ENCODE data around the gene FSCN2.

Gene FSCN2

GRCh38 chr17:81500047-81500446 is 28.1 kb upstream of the FSCN2 start:
- Mint-ChIP-seq H3K9me3 (no peaks in the 10 kb centered on the region), H3K27me3 (peaks cover 6% of the 10 kb centered on the region), H3K4me1 (ENCODE audit: low read depth) (no peaks in the 10 kb centered on the region), H3K27ac (no peak overlapping the region), H3K36me3 (ENCODE audit: low read depth) (no peaks in the 10 kb centered on the region), H3K4me3 (no peak overlapping the region)
- DNase-seq, result no peak

- Mint-ChIP-seq H3K27me3 (peaks cover 6% of the 10 kb centered on the region), H3K9me3 (no peaks in the 10 kb centered on the region), H3K4me3 (no peak overlapping the region), H3K4me1 (ENCODE audit: low read depth) (no peaks in the 10 kb centered on the region), H3K27ac (no peak overlapping the region), H3K36me3 (ENCODE audit: low read depth) (no peaks in the 10 kb centered on the region)
- DNase-seq, result no peak
These were observed 25.6 kb upstream of the FSCN2 start for GRCh38 chr17:81502471-81503017.

GRCh38 chr17:81503619-81504018 is 24.6 kb upstream of the FSCN2 start:
- DNase-seq, result no peak
- no peak overlapping the region for H3K4me3 Mint-ChIP-seq

GRCh38 chr17:81508639-81509206 is 19.5 kb upstream of the FSCN2 start:
- Mint-ChIP-seq H3K4me3 (peak overlapping the region; percentile 94), H3K36me3 (ENCODE audit: low read depth) (peaks cover 49% of the 10 kb centered on the region), H3K9me3 (no peaks in the 10 kb centered on the region), H3K27ac (peak overlapping the region; percentile 94), H3K27me3 (no peaks in the 10 kb centered on the region), H3K4me1 (ENCODE audit: low read depth) (peaks cover 18% of the 10 kb centered on the region)
- no peak for DNase-seq

More at GRCh38 chr17:81503619-81504018, 24.6 kb upstream of the FSCN2 start:
- H3K36me3 Mint-ChIP-seq (ENCODE audit: low read depth), result peaks cover 9% of the 10 kb centered on the region
- H3K27ac Mint-ChIP-seq, result no peak overlapping the region
- no peaks in the 10 kb centered on the region for H3K9me3 Mint-ChIP-seq
- no peaks in the 10 kb centered on the region for H3K27me3 Mint-ChIP-seq
- peaks cover 4% of the 10 kb centered on the region for H3K4me1 Mint-ChIP-seq (ENCODE audit: low read depth)

- peak overlapping the region; percentile 94 for H3K27ac Mint-ChIP-seq
- H3K27me3 Mint-ChIP-seq, result no peaks in the 10 kb centered on the region
- peak overlapping the region; percentile 94 for H3K4me3 Mint-ChIP-seq
- H3K9me3 Mint-ChIP-seq, result no peaks in the 10 kb centered on the region
- DNase-seq, result peak; percentile 51
- H3K4me1 Mint-ChIP-seq (ENCODE audit: low read depth), result peaks cover 18% of the 10 kb centered on the region
- H3K36me3 Mint-ChIP-seq (ENCODE audit: low read depth), result peaks cover 50% of the 10 kb centered on the region
These were observed 18.8 kb upstream of the FSCN2 start for GRCh38 chr17:81509207-81509971.

GRCh38 chr17:81509972-81510784 is 18.0 kb upstream of the FSCN2 start:
- H3K27ac Mint-ChIP-seq, result peak overlapping the region; percentile 94
- peaks cover 18% of the 10 kb centered on the region for H3K4me1 Mint-ChIP-seq (ENCODE audit: low read depth)
- peaks cover 51% of the 10 kb centered on the region for H3K36me3 Mint-ChIP-seq (ENCODE audit: low read depth)
- H3K4me3 Mint-ChIP-seq, result peak overlapping the region; percentile 94
- no peaks in the 10 kb centered on the region for H3K9me3 Mint-ChIP-seq
- no peaks in the 10 kb centered on the region for H3K27me3 Mint-ChIP-seq
- DNase-seq, result no peak

- H3K9me3 Mint-ChIP-seq, result no peaks in the 10 kb centered on the region
- H3K27ac Mint-ChIP-seq, result peak overlapping the region; percentile 94
- H3K27me3 Mint-ChIP-seq, result no peaks in the 10 kb centered on the region
- H3K4me1 Mint-ChIP-seq (ENCODE audit: low read depth), result peaks cover 22% of the 10 kb centered on the region
- DNase-seq, result peak; percentile 63
- H3K36me3 Mint-ChIP-seq (ENCODE audit: low read depth), result peaks cover 56% of the 10 kb centered on the region
- H3K4me3 Mint-ChIP-seq, result peak overlapping the region; percentile 94
These were observed 17.2 kb upstream of the FSCN2 start for GRCh38 chr17:81510785-81511553.

GRCh38 chr17:81511554-81511803 is 16.7 kb upstream of the FSCN2 start:
- no peak for DNase-seq

GRCh38 chr17:81511804-81512561 is 16.2 kb upstream of the FSCN2 start:
- peak; percentile 69 for DNase-seq
- Mint-ChIP-seq H3K4me3 (peak overlapping the region; percentile 94), H3K27me3 (no peaks in the 10 kb centered on the region), H3K4me1 (ENCODE audit: low read depth) (peaks cover 31% of the 10 kb centered on the region), H3K9me3 (no peaks in the 10 kb centered on the region), H3K36me3 (ENCODE audit: low read depth) (peaks cover 63% of the 10 kb centered on the region), H3K27ac (peak overlapping the region; percentile 94)

More at GRCh38 chr17:81511554-81511803, 16.7 kb upstream of the FSCN2 start:
- no peaks in the 10 kb centered on the region for H3K27me3 Mint-ChIP-seq
- H3K4me3 Mint-ChIP-seq, result peak overlapping the region; percentile 94
- H3K4me1 Mint-ChIP-seq (ENCODE audit: low read depth), result peaks cover 27% of the 10 kb centered on the region
- H3K9me3 Mint-ChIP-seq, result no peaks in the 10 kb centered on the region
- H3K36me3 Mint-ChIP-seq (ENCODE audit: low read depth), result peaks cover 60% of the 10 kb centered on the region
- peak overlapping the region; percentile 94 for H3K27ac Mint-ChIP-seq

GRCh38 chr17:81512562-81513371 is 15.4 kb upstream of the FSCN2 start, which contains the start of gene ACTG1:
Gene ACTG1, minus strand, starts transcription at chr17:81512799. Its CDS starts 445 bp downstream, at chr17:81512354.
- peak within 1 kb of the TSS; percentile 95 for H3K27ac Mint-ChIP-seq
- peak; percentile 95 for DNase-seq
- peaks cover 29% of the 10 kb centered on the region for H3K4me1 Mint-ChIP-seq (ENCODE audit: low read depth)
- H3K4me3 Mint-ChIP-seq, result peak within 1 kb of the TSS; percentile 94
- no peaks in the 10 kb centered on the region for H3K27me3 Mint-ChIP-seq
- H3K9me3 Mint-ChIP-seq, result no peaks in the 10 kb centered on the region
- peaks cover 61% of the 10 kb centered on the region for H3K36me3 Mint-ChIP-seq (ENCODE audit: low read depth)

GRCh38 chr17:81513372-81513752 is 14.8 kb upstream of the FSCN2 start:
- Mint-ChIP-seq H3K4me1 (ENCODE audit: low read depth) (peaks cover 34% of the 10 kb centered on the region), H3K27ac (peak overlapping the region; percentile 95), H3K36me3 (ENCODE audit: low read depth) (peaks cover 56% of the 10 kb centered on the region), H3K9me3 (no peaks in the 10 kb centered on the region), H3K4me3 (peak overlapping the region; percentile 90), H3K27me3 (no peaks in the 10 kb centered on the region)
- no peak for DNase-seq

- H3K4me1 Mint-ChIP-seq (ENCODE audit: low read depth), result peaks cover 33% of the 10 kb centered on the region
- no peaks in the 10 kb centered on the region for H3K9me3 Mint-ChIP-seq
- H3K36me3 Mint-ChIP-seq (ENCODE audit: low read depth), result peaks cover 51% of the 10 kb centered on the region
- no peaks in the 10 kb centered on the region for H3K27me3 Mint-ChIP-seq
- peak overlapping the region; percentile 95 for H3K27ac Mint-ChIP-seq
- peak overlapping the region; percentile 90 for H3K4me3 Mint-ChIP-seq
- DNase-seq, result peak; percentile 79
These were observed 14.3 kb upstream of the FSCN2 start for GRCh38 chr17:81513753-81514488.
